Glomerular visceral epithelial cell (primary cell): ENCODE measurements around the gene ARSG.
"Not testable (repeated sequence)": the region's sequence is repeated elsewhere in the genome, so short reads cannot be mapped to it uniquely, and the experiment has no call there.

Experiments
- DNase-seq: peaks from one replicate; pipeline ENCODE4 v3.0.0-alpha.2; 2016; ENCODE audit errors: extremely low spot score

The ARSG gene

DNA sequence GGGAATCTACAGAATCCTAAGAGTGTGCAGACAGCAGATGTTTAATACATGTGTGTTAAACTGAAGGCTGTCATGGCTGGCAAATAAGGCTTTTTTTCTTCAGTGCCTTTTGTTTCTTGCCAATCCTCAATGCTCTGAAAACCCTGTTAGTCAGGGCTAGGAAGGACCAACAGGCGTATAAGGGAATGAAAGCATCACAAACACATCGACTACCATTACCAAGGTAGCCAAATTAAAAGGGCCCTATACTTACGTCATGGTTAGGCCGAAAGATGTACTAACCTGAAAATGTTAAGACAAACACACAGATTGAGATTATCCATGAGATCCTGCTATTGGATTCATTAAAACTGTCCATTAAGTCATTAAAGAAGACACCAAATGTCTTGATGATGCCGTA lies 13.5 kb upstream of the ARSG start:
- DNase-seq = no peak

- not testable (repeated sequence) for DNase-seq
These were observed 9.3 kb upstream of the ARSG start for GRCh38 chr17:68281965-68282364.

DNA sequence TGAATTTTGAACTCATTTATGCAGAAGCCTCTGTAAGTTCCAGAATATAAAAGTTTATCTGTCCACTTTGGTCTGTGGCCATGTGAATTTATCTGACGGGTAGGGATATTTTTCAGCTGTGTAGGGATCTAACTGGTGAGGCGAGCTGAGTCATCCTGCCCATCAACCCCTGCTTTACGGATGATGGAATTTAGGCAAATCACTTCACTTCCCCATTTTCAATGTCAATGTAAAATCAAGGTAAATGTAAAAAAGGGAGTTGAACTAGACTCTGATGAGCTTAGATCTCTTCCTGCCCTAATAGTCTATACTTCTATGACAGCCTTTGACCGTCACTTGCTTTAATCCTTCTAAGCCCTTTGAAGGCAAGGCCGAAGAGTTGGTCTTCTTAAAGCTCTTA lies 2.9 kb upstream of the ARSG start:
- peak; percentile 41 for DNase-seq

GRCh38 chr17:68288804-68289203 lies 2.5 kb upstream of the ARSG start:
- peak; percentile 6 for DNase-seq

GRCh38 chr17:68289473-68289872 lies 1.8 kb upstream of the ARSG start:
- DNase-seq = no peak

- no peak for DNase-seq
These were observed 1.4 kb upstream of the ARSG start for GRCh38 chr17:68289936-68290267.

DNA sequence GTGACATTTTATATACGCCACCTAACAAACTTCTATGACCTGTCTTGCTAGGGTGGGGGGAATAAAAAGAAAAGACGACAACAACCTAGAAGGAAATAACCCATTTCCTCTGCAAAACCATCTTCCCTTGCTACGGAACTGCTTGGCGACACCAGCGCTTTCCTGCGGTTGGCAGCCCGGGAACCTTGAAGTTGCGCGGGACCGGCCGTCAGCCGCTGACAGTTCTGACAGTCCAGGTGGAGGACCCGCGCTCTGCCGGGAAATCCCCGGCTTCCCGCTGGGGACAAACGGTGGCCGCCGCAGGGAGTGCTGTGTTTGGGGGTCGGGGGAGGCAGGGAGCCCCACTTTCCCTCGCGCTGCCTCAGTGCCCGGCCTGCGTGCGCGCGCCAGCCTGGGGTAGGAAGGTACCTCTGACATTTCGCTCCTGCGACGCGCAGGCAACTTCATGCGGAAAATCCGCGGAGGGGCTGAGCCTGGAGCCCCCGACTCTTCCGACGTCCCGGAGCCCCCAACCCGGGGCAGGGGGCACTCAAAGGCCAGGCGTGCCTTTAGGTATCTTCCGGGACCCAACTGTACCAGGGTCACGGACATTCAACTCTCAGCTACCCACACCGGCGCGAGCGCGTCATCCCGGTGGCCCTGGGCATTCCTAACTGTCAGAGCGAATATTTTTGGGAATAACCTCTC lies 884 bp upstream of the ARSG start:
- peak; percentile 36 for DNase-seq

- peak; percentile 76 for DNase-seq
These were observed 767 bp downstream of the ARSG start for GRCh38 chr17:68291836-68292688.

- no peak for DNase-seq
These were observed 1.4 kb downstream of the ARSG start for GRCh38 chr17:68292689-68293040.

DNA sequence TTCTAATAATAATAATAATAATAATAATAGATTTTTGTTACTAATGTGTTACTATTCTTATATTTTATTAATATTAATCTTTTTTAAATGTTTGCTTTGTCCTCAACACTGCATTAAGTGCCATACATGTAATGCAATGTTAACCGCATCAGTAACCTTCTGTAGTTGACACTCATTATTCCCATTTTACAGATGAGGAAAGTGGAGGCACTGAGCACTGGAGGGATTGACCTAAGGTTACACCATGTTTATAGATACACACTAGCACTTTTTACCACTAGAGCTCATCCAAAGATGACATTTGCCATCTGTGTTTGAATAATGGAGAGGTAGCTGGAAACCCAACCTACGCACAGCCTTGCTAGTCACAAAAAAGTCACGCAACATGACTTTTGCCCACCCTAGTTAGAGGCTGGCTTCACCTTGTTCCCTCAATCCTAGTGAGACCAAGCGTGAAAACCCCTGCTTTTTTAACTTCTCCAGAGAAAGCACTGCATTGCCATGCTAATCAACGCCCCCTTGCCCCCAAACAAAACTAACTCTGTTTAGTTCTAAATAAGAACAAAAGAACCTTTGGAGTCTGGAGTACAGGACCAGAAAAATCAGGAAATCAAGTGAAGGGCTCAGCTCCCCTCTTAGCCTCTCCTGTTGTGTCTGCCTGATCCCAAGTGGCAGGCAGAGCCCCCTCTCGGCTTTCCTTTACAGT lies 2.3 kb downstream of the ARSG start:
- DNase-seq = no peak

DNA sequence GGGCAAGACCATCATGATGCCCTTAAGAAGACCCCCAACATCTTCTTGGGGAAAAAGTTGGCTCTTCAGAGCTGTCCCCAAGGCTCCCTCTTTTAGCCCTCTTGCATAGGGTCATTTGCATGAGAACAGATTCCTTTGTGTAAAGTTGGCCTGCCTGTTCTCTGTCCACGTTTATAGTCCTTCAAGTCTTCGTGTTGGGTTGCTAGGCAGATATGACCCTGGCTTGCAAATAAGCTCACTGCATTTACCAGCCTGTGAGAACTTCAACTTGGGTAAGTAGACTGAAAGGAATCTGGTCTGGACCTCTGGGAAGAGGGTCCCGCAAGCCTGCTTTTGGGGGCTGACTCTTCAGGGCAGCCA lies 2.9 kb downstream of the ARSG start:
- no peak for DNase-seq

DNA sequence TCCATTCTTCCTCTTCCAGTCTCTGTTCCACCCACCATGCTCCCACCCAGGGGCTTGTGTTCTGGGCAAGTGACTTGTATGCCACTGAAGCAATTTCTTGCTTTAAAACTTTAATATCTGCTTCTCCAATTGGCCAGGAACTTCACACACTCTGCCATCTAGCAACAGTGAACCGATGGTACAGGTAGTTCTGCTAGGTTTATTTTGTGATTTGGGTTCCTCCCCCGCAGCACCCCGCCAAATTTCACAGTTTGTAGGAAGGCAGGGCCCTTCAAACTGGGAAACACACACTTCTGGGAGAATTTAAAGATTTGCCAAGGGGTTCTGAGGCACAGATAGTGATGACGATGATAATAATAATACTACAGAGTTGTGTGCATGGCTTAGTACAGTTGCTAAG lies 3.3 kb downstream of the ARSG start:
- DNase-seq = no peak

- DNase-seq = no peak
These were observed 3.8 kb downstream of the ARSG start for GRCh38 chr17:68295086-68295485.

- DNase-seq = no peak
These were observed 5.2 kb downstream of the ARSG start for GRCh38 chr17:68296217-68297191.

DNA sequence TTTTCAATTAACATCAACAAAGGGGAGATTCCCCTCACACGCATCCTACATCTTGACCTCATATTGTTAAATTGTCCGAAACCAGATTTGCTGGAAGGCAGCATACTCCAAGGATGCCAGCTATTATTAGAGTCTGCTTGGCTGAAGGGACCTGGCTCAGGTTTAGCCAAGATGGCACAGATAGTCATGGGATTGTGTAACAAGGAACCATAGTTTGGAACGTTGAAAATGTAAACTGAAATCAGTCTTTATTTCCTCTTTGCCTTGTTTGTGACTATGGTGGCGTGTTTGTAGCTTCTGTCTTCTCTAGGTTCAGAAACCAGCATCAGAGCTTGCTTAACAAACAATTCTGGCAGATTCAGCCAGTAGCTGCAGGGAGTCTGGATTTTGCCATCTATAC lies 5.9 kb downstream of the ARSG start:
- DNase-seq = no peak

GRCh38 chr17:68298601-68299000 lies 7.3 kb downstream of the ARSG start:
- no peak for DNase-seq

DNA sequence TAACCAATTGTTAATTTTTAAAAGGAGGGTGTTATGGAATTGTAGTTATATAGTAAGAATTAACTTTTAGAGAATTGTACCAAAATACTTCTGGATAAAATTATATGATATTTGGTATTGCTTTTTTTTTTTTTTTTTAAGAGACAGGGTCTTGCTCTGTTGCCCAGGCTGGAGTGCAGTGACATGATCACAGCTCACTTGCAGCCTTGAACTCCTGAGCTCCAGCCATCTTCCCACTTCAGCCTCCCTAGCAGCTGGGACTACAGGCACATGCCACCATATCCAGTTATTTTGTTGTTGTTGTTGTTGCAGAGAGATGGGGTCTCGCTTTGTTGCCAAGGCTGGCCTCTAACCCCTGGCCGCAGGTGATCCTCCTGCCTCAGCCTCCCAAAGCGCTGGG lies 8.5 kb downstream of the ARSG start:
- DNase-seq = no peak

DNA sequence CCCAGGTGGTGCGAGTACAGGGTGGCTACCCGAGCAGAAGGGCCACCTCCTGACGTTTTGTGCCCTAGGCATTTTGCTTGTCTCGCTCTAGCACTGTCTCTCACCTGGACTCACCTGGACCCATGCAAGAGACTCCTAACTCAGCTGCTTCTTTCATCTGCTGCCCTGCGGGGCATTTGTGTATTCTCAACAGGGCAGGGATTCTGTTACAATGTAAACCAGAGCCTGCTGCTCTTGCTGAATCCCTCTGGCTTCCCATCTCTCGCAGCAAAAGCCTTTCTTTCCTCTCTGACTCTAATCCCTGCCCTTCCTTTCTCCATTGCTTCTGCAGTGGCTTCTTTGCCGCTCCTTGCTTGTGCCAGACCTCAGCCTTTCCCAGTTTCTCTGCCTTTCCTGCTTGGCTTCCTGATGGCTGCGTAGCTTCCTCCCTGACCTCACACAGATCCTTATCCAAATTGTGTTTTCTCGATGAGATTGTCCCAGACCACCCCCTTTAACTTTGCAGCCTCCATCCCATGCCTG lies 10.2 kb downstream of the ARSG start:
- DNase-seq = no peak

DNA sequence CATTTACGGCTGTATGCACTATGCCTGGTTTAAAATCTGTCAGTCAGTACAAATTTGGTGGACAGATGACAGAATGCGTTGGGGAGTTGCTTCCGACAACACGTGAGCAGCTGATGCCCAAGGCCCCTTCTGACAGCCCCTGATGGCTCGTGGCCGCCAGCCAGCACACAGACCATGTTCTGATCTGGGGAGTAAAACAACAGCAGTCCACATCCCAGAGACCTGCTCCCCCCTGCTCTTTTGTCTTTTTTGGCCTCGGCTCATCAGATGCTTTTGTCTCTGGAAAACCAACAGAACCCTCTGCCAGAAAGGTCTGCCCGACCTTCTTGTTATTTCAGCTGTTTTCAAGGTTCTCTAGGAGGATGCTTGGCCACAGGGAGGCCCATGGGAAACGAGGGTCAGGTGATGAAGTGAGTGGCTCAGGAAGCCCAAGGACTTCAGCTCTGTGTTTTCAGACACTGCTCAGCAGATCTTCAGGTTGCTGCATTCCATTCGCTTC lies 10.8 kb downstream of the ARSG start:
- DNase-seq = no peak

GRCh38 chr17:68302666-68303065 lies 11.4 kb downstream of the ARSG start:
- DNase-seq = no peak

GRCh38 chr17:68304706-68305105 lies 13.4 kb downstream of the ARSG start:
- no peak for DNase-seq
